ENCODE measurements around the gene TTLL1. TPM values are rescaled to one million over a fixed set of nuclear protein-coding genes. Genes with fewer than 3 reads are reported as not detected.

TTLL1 gene
- total and polyA plus RNA-seq, 2 of the 4 experiments (the other 2 are of a cell fraction): 10.8 to 13.2 TPM

- Histone ChIP-seq H3K27me3 (ENCODE audit: control insufficient read depth, insufficient read depth, low read length) (peaks cover 57% of the 10 kb centered on the region), H3K9ac (ENCODE audit: low read depth, low read length) (no peak overlapping the region), H3K18ac (ENCODE audit: low read depth, low read length) (no peak overlapping the region), H3K14ac (replicated peaks; ENCODE audit: low read depth, low read length) (no peak overlapping the region), H2AFZ (replicated peaks; ENCODE audit: low read length, poor library complexity) (peak overlapping the region; percentile 35), H2AK5ac (ENCODE audit: low read depth, low read length) (no peak overlapping the region), H3K23ac (ENCODE audit: low read depth, low read length) (no peak overlapping the region), H3K9me3 (ENCODE audit: control insufficient read depth, insufficient read depth, low read length) (no peaks in the 10 kb centered on the region), H4K8ac (ENCODE audit: low read depth in 2 of 2, low read length in 2 of 2) (no peak overlapping the region), H3K4ac (ENCODE audit: low read depth, low read length) (no peak overlapping the region), H3K27ac (ENCODE audit: insufficient read depth, low read length) (no peak overlapping the region), H3K4me1 (ENCODE audit: control insufficient read depth, insufficient read depth, low read length) (no peaks in the 10 kb centered on the region; the same call in 1 of the 2 replicates), H4K20me1 (ENCODE audit: insufficient read depth, low read length) (no peaks in the 10 kb centered on the region), H4K5ac (ENCODE audit: low read depth, low read length) (no peak overlapping the region), H2BK15ac (ENCODE audit: low read depth, low read length) (no peak overlapping the region), H3K9me1 (ENCODE audit: insufficient read depth, low read length) (no peaks in the 10 kb centered on the region), H3K4me2 (ENCODE audit: low read depth, low read length) (no peak overlapping the region), H4K91ac (ENCODE audit: insufficient read depth, low read depth, low read length) (no peak overlapping the region), H2AK9ac (replicated peaks; ENCODE audit: low read depth, low read length, poor library complexity) (no peak overlapping the region), H2BK20ac (ENCODE audit: low read depth, low read length) (no peak overlapping the region), H2BK120ac (ENCODE audit: low read depth, low read length) (no peak overlapping the region), H3K79me1 (ENCODE audit: low read depth in 1 of 2, low read length in 2 of 2) (no peaks in the 10 kb centered on the region), H3K36me3 (ENCODE audit: control insufficient read depth, insufficient read depth, low read length) (no peaks in the 10 kb centered on the region), H2BK5ac (ENCODE audit: low read depth, low read length, poor library complexity, severe bottlenecking) (no peak overlapping the region), H3K4me3 (ENCODE audit: insufficient read depth, low read depth, low read length) (no peak overlapping the region), H3K56ac (ENCODE audit: extremely low read depth, insufficient read depth, low read length) (no peak overlapping the region)
- in situ Hi-C loops (cut with MboI; ENCODE audit: low sequenced_read_pairs): no loop called here
- intact Hi-C loops (cut with micrococcal nuclease): no loop called here
- ATAC-seq (ENCODE audit: low read depth) (no peak), DNase-seq (no peak)
- WGBS, 2 experiments (ENCODE audit: extremely low coverage in 2 of 2, insufficient read length in 1 of 2): 68% methylated on average over 4 of the region's 13 CpGs; no CpG with 5 or more reads in 1 of the 2 experiments
- POLR2A ChIA-PET (ENCODE audit: unreplicated experiment): no interaction called here
- dilution Hi-C loops (cut with HindIII; ENCODE audit: low sequenced_read_pairs, unreplicated experiment): no loop called here
- BruUV-seq (replicated peaks): no TSS peak
- no peak for TF ChIP-seq POLR2A (IDR thresholded peaks at IDR 0.05; ENCODE audit: low read depth, low read length)
- TF ChIP-seq MXI1 (IDR thresholded peaks at IDR 0.05; ENCODE audit: borderline replicate concordance, low read depth, low read length): no peak
- TF ChIP-seq CTCF (conservative IDR thresholded peaks at IDR 0.05; ENCODE audit: low read depth, low read length): no peak
- TF ChIP-seq, protein P1, sequence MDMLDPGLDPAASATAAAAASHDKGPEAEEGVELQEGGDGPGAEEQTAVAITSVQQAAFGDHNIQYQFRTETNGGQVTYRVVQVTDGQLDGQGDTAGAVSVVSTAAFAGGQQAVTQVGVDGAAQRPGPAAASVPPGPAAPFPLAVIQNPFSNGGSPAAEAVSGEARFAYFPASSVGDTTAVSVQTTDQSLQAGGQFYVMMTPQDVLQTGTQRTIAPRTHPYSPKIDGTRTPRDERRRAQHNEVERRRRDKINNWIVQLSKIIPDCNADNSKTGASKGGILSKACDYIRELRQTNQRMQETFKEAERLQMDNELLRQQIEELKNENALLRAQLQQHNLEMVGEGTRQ (IDR thresholded peaks at IDR 0.05; ENCODE audit: low read depth, low read length): no peak
- TF ChIP-seq, protein P2, sequence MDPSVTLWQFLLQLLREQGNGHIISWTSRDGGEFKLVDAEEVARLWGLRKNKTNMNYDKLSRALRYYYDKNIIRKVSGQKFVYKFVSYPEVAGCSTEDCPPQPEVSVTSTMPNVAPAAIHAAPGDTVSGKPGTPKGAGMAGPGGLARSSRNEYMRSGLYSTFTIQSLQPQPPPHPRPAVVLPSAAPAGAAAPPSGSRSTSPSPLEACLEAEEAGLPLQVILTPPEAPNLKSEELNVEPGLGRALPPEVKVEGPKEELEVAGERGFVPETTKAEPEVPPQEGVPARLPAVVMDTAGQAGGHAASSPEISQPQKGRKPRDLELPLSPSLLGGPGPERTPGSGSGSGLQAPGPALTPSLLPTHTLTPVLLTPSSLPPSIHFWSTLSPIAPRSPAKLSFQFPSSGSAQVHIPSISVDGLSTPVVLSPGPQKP (IDR thresholded peaks at IDR 0.05; ENCODE audit: borderline replicate concordance, low read depth, low read length): no peak
- no peak for TF ChIP-seq CEBPB (IDR thresholded peaks at IDR 0.05; ENCODE audit: low read depth, low read length)
- no peak for TF ChIP-seq RFX5 (IDR thresholded peaks at IDR 0.05; ENCODE audit: low read depth, low read length)
- TF ChIP-seq CHD1 (IDR thresholded peaks at IDR 0.05; ENCODE audit: low read depth, low read length): no peak
- no peak for TF ChIP-seq NFE2L2 (IDR thresholded peaks at IDR 0.05; ENCODE audit: low read depth, low read length)
- TF ChIP-seq MAZ (IDR thresholded peaks at IDR 0.05; ENCODE audit: borderline replicate concordance, low read depth, low read length): no peak
- TF ChIP-seq RCOR1 (IDR thresholded peaks at IDR 0.05; ENCODE audit: insufficient replicate concordance, low read length): no peak
- no peak for TF ChIP-seq FOS (IDR thresholded peaks at IDR 0.05; ENCODE audit: low read depth, low read length)
- TF ChIP-seq SMC3 (IDR thresholded peaks at IDR 0.05; ENCODE audit: low read depth, low read length): no peak
- TF ChIP-seq RAD21 (IDR thresholded peaks at IDR 0.05; ENCODE audit: low read length): no peak
- no peak for TF ChIP-seq BHLHE40 (IDR thresholded peaks at IDR 0.05; ENCODE audit: low read depth, low read length)
- TF ChIP-seq MAFK (IDR thresholded peaks at IDR 0.05; ENCODE audit: low read depth, low read length): no peak
- CTCF ChIA-PET: no interaction called here
These were observed 24.5 kb upstream of the TTLL1 start for GRCh38 chr22:43113526-43114251.
